ENCODE measurements around the gene ATG10.

GRCh38 chr5:82164176-82164976 is 192.6 kb downstream of the ATG10 start:
- TF ChIP-seq, protein P1, sequence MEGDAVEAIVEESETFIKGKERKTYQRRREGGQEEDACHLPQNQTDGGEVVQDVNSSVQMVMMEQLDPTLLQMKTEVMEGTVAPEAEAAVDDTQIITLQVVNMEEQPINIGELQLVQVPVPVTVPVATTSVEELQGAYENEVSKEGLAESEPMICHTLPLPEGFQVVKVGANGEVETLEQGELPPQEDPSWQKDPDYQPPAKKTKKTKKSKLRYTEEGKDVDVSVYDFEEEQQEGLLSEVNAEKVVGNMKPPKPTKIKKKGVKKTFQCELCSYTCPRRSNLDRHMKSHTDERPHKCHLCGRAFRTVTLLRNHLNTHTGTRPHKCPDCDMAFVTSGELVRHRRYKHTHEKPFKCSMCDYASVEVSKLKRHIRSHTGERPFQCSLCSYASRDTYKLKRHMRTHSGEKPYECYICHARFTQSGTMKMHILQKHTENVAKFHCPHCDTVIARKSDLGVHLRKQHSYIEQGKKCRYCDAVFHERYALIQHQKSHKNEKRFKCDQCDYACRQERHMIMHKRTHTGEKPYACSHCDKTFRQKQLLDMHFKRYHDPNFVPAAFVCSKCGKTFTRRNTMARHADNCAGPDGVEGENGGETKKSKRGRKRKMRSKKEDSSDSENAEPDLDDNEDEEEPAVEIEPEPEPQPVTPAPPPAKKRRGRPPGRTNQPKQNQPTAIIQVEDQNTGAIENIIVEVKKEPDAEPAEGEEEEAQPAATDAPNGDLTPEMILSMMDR (IDR thresholded peaks at IDR 0.05): no peak
- TF ChIP-seq EZH2 (IDR thresholded peaks at IDR 0.05; ENCODE audit: borderline replicate concordance, insufficient read depth, low read depth, low read length, poor library complexity, severe bottlenecking): no peak
